ENCODE data around the gene PTPRD.

Gene PTPRD

GRCh38 chr9:8331507-8332330, 2281.1 kb downstream of the PTPRD start:
- no peak for DNase-seq (ENCODE audit: low read depth)

GRCh38 chr9:8329561-8330283, 2283.1 kb downstream of the PTPRD start:
- no peak for DNase-seq (ENCODE audit: low read depth)

- no peak for DNase-seq (ENCODE audit: low read depth)
Measured at GRCh38 chr9:8315211-8315610, 2297.6 kb downstream of the PTPRD start.

DNA sequence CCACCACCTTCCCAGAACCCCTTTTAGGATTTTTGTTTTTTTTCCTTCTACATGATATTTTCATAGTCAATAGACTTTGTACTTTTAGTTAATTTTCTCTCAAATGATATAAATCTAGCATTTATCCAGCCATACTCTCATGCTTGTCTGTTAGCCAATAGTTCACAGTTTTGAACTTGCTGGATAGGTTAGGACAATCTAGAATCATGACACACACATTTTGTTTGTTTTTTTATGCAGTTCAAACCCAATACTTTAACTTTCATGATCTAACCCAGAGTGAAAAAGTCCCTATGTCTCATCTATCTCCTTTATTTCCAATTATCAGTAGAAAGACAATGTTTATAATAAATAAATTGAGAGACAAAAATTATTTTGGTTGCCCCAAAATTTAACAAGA, 2303.5 kb downstream of the PTPRD start:
- no peak for DNase-seq (ENCODE audit: low read depth)

GRCh38 chr9:8304720-8305119, 2308.1 kb downstream of the PTPRD start:
- DNase-seq (ENCODE audit: low read depth) = no peak

DNA sequence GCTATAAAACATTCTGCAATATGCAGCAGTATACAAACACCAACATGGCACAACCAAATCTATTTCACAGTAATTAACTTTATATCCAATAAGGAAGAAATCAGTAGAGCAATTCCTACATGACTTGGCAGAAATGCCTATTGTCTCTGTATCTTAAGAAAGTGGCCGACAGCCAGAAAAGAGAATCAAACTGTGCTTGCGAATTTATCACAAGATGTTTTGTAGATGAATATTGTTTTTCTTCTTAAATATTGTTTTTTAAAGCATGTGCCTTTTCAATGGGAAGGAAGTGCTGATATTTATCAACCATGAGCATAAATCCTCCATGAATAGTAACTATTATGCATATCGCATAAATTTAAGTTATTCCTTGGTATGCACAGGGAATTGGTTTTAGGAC, 2311.5 kb downstream of the PTPRD start:
- no peak for DNase-seq (ENCODE audit: low read depth)

GRCh38 chr9:8297047-8297446, 2315.8 kb downstream of the PTPRD start:
- no peak for DNase-seq (ENCODE audit: low read depth)

- no peak for DNase-seq (ENCODE audit: low read depth)
Measured at GRCh38 chr9:8292657-8293056, 2320.1 kb downstream of the PTPRD start.

GRCh38 chr9:8289681-8290080, 2323.1 kb downstream of the PTPRD start:
- no peak for DNase-seq (ENCODE audit: low read depth)

- no peak for DNase-seq (ENCODE audit: low read depth)
Measured at GRCh38 chr9:8287970-8288369, 2324.8 kb downstream of the PTPRD start.

DNA sequence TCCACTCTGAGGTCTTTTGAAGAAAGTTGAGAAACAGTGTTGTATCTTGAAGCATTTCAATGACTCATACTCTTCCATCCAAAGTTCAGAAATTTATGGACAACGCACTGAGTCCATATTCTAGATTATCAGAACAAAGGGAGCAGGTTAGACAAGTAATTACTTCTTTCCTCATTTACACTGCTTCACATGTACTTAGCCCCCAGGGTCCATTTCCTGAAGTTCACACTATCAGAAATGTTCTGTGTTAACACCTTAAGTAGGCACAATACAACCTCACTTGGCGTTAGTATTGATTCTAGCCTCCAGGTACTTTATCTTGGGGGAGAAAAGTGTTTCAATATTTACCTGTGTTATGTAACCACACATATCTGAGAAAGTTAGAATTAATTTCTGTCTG, 2325.3 kb downstream of the PTPRD start:
- DNase-seq (ENCODE audit: low read depth) = no peak

DNA sequence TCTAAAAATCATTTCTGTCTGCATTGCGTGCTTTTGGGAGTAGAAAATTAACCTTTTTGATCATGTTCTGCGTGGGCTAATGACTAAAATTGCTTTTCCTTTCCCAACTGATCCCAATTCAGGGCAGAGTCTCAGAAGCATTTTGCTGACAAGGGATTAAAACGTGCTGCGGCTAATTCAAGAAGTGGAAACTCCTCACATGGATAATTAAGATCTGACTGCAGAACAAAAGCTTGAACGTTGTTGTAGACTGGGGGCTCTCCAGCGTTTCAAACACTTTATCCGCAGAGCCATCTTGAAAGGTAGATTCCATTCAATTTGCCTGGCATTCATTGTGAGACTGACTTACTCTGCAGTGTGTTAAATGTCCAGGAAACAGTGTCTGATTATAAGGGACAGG, 2327.9 kb downstream of the PTPRD start:
- DNase-seq (ENCODE audit: low read depth) = no peak

- no peak for DNase-seq (ENCODE audit: low read depth)
Measured at GRCh38 chr9:8282535-8282934, 2330.3 kb downstream of the PTPRD start.

DNA sequence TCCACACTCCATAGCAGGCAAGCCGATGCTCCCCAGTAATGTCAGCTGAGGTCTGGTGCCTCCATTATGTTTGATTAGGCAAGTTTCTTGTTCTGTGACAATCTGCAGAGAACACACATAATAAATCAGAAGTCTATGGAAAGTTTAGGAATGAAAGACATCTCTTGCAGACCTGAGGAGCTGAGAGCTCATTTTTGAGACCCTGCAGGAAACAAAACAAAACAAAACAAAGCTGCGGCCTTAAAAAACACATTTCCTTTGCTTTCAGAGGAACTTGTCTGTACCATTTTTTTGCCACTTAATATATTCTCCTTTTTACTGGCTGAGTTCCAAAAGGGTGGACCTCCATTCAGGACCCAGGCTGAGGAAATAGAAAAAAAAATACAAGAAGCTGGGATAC, 2332.0 kb downstream of the PTPRD start:
- DNase-seq (ENCODE audit: low read depth) = no peak

GRCh38 chr9:8278048-8278447, 2334.8 kb downstream of the PTPRD start:
- DNase-seq (ENCODE audit: low read depth) = no peak

DNA sequence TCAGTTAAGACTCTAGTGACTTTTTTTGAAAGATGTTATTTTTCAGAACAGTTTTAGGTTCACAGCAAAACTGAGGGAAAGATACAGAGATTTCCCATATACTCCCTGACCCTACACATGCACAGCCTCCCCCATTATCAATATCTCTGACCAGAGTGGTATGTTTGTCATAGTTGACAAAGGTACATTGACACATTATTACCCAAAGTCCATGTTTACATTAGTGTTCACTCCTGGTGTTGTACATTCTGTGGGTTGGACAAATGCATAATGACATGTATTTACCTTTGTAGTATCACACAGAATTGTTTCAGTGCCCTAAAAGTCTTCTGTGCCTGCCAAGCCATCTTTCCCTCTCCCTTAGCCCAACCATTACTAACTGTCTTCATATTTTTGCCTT, 2342.6 kb downstream of the PTPRD start:
- no peak for DNase-seq (ENCODE audit: low read depth)

DNA sequence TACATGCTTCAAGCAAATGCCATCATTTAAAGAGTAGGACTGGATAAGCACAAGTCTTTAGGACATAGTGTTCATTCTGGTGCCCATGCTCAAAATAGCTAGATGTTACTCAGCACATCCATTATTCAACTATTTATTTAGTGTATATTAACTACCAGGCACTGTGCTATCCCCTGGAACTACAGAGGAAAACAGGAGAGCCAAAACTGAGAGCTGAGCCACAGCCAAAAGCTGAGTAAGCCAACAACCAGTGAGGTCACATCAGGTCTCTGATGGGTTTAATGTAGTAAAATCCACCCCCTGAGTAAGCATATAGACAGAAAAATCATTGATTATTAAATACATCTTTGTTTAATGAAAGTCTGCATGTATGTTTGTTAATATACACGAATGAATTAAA, 2343.9 kb downstream of the PTPRD start:
- DNase-seq (ENCODE audit: low read depth) = no peak

GRCh38 chr9:8268216-8268878, 2344.5 kb downstream of the PTPRD start:
- no peak for DNase-seq (ENCODE audit: low read depth)

GRCh38 chr9:8267636-8268035, 2345.2 kb downstream of the PTPRD start:
- DNase-seq (ENCODE audit: low read depth) = no peak

- DNase-seq (ENCODE audit: low read depth) = no peak
Measured at GRCh38 chr9:8266861-8267260, 2345.9 kb downstream of the PTPRD start.

GRCh38 chr9:8265281-8265680, 2347.5 kb downstream of the PTPRD start:
- DNase-seq (ENCODE audit: low read depth) = no peak
